GM18519 (cell line): ENCODE results near the gene CDK11A.
"Not testable (repeated sequence)": the region's sequence is repeated elsewhere in the genome, so short reads cannot be mapped to it uniquely, and the experiment has no call there.

Source experiments
- ATAC-seq: cut with Tn5 transposase; IDR thresholded peaks from one replicate; pipeline ENCODE4 v1.9.1; 2021; ENCODE audit warnings: mild to moderate bottlenecking, moderate library complexity; ENCODE audit not compliant: unreplicated experiment, low FRiP score

CDK11A gene

GRCh38 chr1:1689526-1689925 lies 34.6 kb downstream of the CDK11A start:
- ATAC-seq = not testable (repeated sequence)

GRCh38 chr1:1687846-1688245 lies 36.3 kb downstream of the CDK11A start:
- no peak for ATAC-seq

GRCh38 chr1:1684031-1684681 lies 40.0 kb downstream of the CDK11A start:
- ATAC-seq = no peak

- ATAC-seq = no peak
Measured at GRCh38 chr1:1683104-1683905, 40.9 kb downstream of the CDK11A start.

GRCh38 chr1:1680912-1681273 lies 43.3 kb downstream of the CDK11A start:
- ATAC-seq = no peak

- no peak for ATAC-seq
Measured at GRCh38 chr1:1680031-1680911, 43.9 kb downstream of the CDK11A start.

- peak; percentile 32 for ATAC-seq
Measured at GRCh38 chr1:1678581-1679380, 45.4 kb downstream of the CDK11A start.

GRCh38 chr1:1677718-1678580 lies 46.2 kb downstream of the CDK11A start:
- peak; percentile 31 for ATAC-seq

GRCh38 chr1:1676087-1676486 lies 48.1 kb downstream of the CDK11A start:
- not testable (repeated sequence) for ATAC-seq

GRCh38 chr1:1675218-1675617 lies 48.9 kb downstream of the CDK11A start:
- not testable (repeated sequence) for ATAC-seq

GRCh38 chr1:1674806-1675205 lies 49.4 kb downstream of the CDK11A start:
- not testable (repeated sequence) for ATAC-seq

GRCh38 chr1:1672181-1672965 lies 51.8 kb downstream of the CDK11A start:
- ATAC-seq = no peak

- ATAC-seq = no peak
Measured at GRCh38 chr1:1671365-1672119, 52.6 kb downstream of the CDK11A start.

GRCh38 chr1:1670866-1671265 lies 53.3 kb downstream of the CDK11A start:
- ATAC-seq = no peak

- ATAC-seq = no peak
Measured at GRCh38 chr1:1669468-1670440, 54.4 kb downstream of the CDK11A start.

GRCh38 chr1:1666526-1666925 lies 57.6 kb downstream of the CDK11A start:
- no peak for ATAC-seq

GRCh38 chr1:1665815-1666251 lies 58.3 kb downstream of the CDK11A start:
- no peak for ATAC-seq
